H1 (cell line): ENCODE results near the gene SPSB1. TPM values are rescaled to one million over a fixed set of nuclear protein-coding genes. Genes with fewer than 3 reads are reported as not detected.

Experiments used
- CTCF ChIA-PET: fragments of 300-600 bp; sonication (Branson Sonifier 250); formaldehyde crosslinking; loops from one replicate; lab custom pipeline; 2021; ENCODE audit not compliant: partially characterized antibody; lab: Charles Lee
- POLR2A ChIA-PET: fragments of 300-600 bp; sonication (Branson Sonifier 250); formaldehyde crosslinking; loops from one replicate; lab custom pipeline; 2021; ENCODE audit warnings: inconsistent platforms; ENCODE audit not compliant: partially characterized antibody; lab: Charles Lee
- DNase-seq, 2 experiments: peaks; one replicate each; pipeline versions ENCODE4 v3.0.0 to v3.0.0-alpha.2; 2010 to 2022; ENCODE audit warnings: low spot score in 2 of 2, low read depth in 1 of 2, mixed read lengths in 1 of 2
- FAIRE-seq: peaks from 2 replicates; lab custom pipeline; 2011; peaks lifted over from hg19 to GRCh38; lab: Jason Lieb, UNC
- H2AFZ ChIP-seq: 2 replicates; pipeline ENCODE4 v1.8.1; 2012; ENCODE audit warnings: low read length, inconsistent platforms
- H2AK5ac ChIP-seq: 2 replicates; pipeline ENCODE4 v1.6.1; 2013; ENCODE audit warnings: low read depth, low read length
- H2BK120ac ChIP-seq: replicated peaks from 2 replicates; pipeline ENCODE3; 2013; ENCODE audit warnings: low read depth, low read length, inconsistent platforms
- H2BK12ac ChIP-seq: 2 replicates; pipeline ENCODE4 v1.6.1; 2013; ENCODE audit warnings: low read depth, low read length
- H2BK15ac ChIP-seq: 2 replicates; pipeline ENCODE4 v1.6.1; 2013; ENCODE audit warnings: low read length
- H2BK20ac ChIP-seq: 2 replicates; pipeline ENCODE4 v1.6.1; 2013; ENCODE audit warnings: low read length
- H2BK5ac ChIP-seq: 2 replicates; pipeline ENCODE4 v1.6.1; 2013; ENCODE audit warnings: low read depth, low read length
- H3K14ac ChIP-seq: 2 replicates; pipeline ENCODE4 v1.6.1; 2013; ENCODE audit warnings: inconsistent platforms; ENCODE audit not compliant: insufficient read length
- H3K18ac ChIP-seq: 2 replicates; pipeline ENCODE4 v1.6.1; 2013; ENCODE audit warnings: low read length; ENCODE audit errors: extremely low read depth
- H3K23ac ChIP-seq: 2 replicates; pipeline ENCODE4 v1.6.1; 2013; ENCODE audit warnings: inconsistent platforms; ENCODE audit not compliant: insufficient read length
- H3K23me2 ChIP-seq: 2 replicates; pipeline ENCODE4 v1.6.1; 2013; ENCODE audit warnings: low read depth, low read length
- H3K27ac ChIP-seq: 2 replicates; pipeline ENCODE4 v1.6.1; 2011; ENCODE audit warnings: low read depth, low read length, inconsistent platforms
- H3K27me3 ChIP-seq, 4 experiments: replicated peaks in 1 of 4; 1 replicate in 1 of 4; 2 replicates in 3 of 4; pipeline versions ENCODE4 v1.6.1 to v1.8.1; 2011 to 2013; ENCODE audit warnings: low read length in 3 of 4, mild to moderate bottlenecking in 3 of 4, inconsistent platforms in 2 of 4, mixed read lengths in 2 of 4, moderate library complexity in 1 of 4; ENCODE audit not compliant: control insufficient read depth in 3 of 4, insufficient read depth in 3 of 4; ENCODE audit errors: extremely low read depth in 1 of 4
- H3K36me3 ChIP-seq, 4 experiments: 2 replicates each; pipeline versions ENCODE4 v1.6.1 to v1.8.1; 2011 to 2013; ENCODE audit warnings: mild to moderate bottlenecking in 4 of 4, low read length in 3 of 4, moderate library complexity in 2 of 4, control low read depth in 1 of 4, inconsistent platforms in 1 of 4; ENCODE audit not compliant: insufficient read depth in 4 of 4, control insufficient read depth in 2 of 4
- H3K4ac ChIP-seq: replicated peaks from 2 replicates; pipeline ENCODE3; 2013; ENCODE audit warnings: low read length, low read depth, mixed read lengths, inconsistent platforms; ENCODE audit not compliant: insufficient read length
- H3K4me1 ChIP-seq, 4 experiments: replicated peaks in 1 of 4; 1 replicate in 1 of 4; 2 replicates in 3 of 4; pipeline versions ENCODE4 v1.6.1 to v1.8.1; 2011 to 2013; ENCODE audit warnings: low read length in 3 of 4, inconsistent platforms in 2 of 4, mixed read lengths in 1 of 4; ENCODE audit not compliant: insufficient read depth in 4 of 4, control insufficient read depth in 3 of 4
- H3K4me2 ChIP-seq, 2 experiments: 2 replicates each; pipeline versions ENCODE4 v1.6.1 to v1.8.1; 2011 to 2013; ENCODE audit warnings: low read depth in 2 of 2, low read length in 2 of 2, control low read depth in 1 of 2, inconsistent platforms in 1 of 2, mild to moderate bottlenecking in 1 of 2; ENCODE audit not compliant: insufficient read depth in 1 of 2
- H3K4me3 ChIP-seq, 4 experiments: fragments of 200-600, 300-600 bp in 1 of 4; sonication (generic), shearing (Covaris generic), sonication (Bioruptor Twin) in 1 of 4; 2 replicates each; pipeline versions ENCODE4 v1.5.1 to v1.8.1; 2011 to 2016; ENCODE audit warnings: low read length in 4 of 4, low read depth in 3 of 4, control low read depth in 2 of 4, inconsistent platforms in 2 of 4, mild to moderate bottlenecking in 2 of 4, mixed read lengths in 1 of 4, moderate library complexity in 1 of 4; ENCODE audit not compliant: insufficient read depth in 2 of 4; ENCODE audit errors: extremely low read depth in 1 of 4
- H3K56ac ChIP-seq: replicated peaks from 2 replicates; pipeline ENCODE3; 2013; ENCODE audit warnings: low read depth, mild to moderate bottlenecking, mixed read lengths, low read length, inconsistent platforms; ENCODE audit not compliant: insufficient read length
- H3K79me1 ChIP-seq: 2 replicates; pipeline ENCODE4 v1.6.1; 2013; ENCODE audit warnings: low read depth, low read length, control low read depth
- H3K79me2 ChIP-seq, 2 experiments: 2 replicates each; pipeline versions ENCODE4 v1.6.1 to v1.8.1; 2012 to 2013; ENCODE audit warnings: low read length in 2 of 2, mild to moderate bottlenecking in 2 of 2, inconsistent platforms in 1 of 2; ENCODE audit not compliant: insufficient read depth in 2 of 2, control insufficient read depth in 1 of 2
- H3K9ac ChIP-seq, 4 experiments: replicated peaks in 1 of 4; 1 replicate in 1 of 4; 2 replicates in 3 of 4; pipeline versions ENCODE4 v1.6.1 to v1.8.1; 2011 to 2013; ENCODE audit warnings: low read depth in 3 of 4, low read length in 3 of 4, control low read depth in 2 of 4, mild to moderate bottlenecking in 2 of 4, moderate library complexity in 2 of 4, inconsistent platforms in 1 of 4; ENCODE audit errors: extremely low read depth in 1 of 4
- H3K9me3 ChIP-seq, 2 experiments: 2 replicates each; pipeline versions ENCODE4 v1.6.1 to v1.8.1; 2012 to 2013; ENCODE audit warnings: mild to moderate bottlenecking in 2 of 2, moderate library complexity in 2 of 2, control low read depth in 1 of 2, inconsistent platforms in 1 of 2, low read depth in 1 of 2, low read length in 1 of 2, mixed read lengths in 1 of 2; ENCODE audit not compliant: insufficient read depth in 2 of 2
- H4K20me1 ChIP-seq, 2 experiments: replicated peaks in 1 of 2; 2 replicates each; pipeline versions ENCODE3 to v1.8.1; 2011 to 2013; ENCODE audit warnings: inconsistent platforms in 2 of 2, low read length in 2 of 2, mild to moderate bottlenecking in 1 of 2; ENCODE audit not compliant: insufficient read depth in 2 of 2, control insufficient read depth in 1 of 2
- H4K5ac ChIP-seq: 2 replicates; pipeline ENCODE4 v1.6.1; 2013; ENCODE audit warnings: low read length, low read depth, mixed read lengths, inconsistent platforms; ENCODE audit not compliant: insufficient read length
- H4K8ac ChIP-seq: 2 replicates; pipeline ENCODE4 v1.8.0; 2013; ENCODE audit warnings: mild to moderate bottlenecking, moderate library complexity, low read length, inconsistent platforms; ENCODE audit not compliant: insufficient read depth; ENCODE audit errors: extremely low read depth
- H4K91ac ChIP-seq: replicated peaks from 2 replicates; pipeline ENCODE3; 2013; ENCODE audit warnings: low read length, mixed read lengths, inconsistent platforms; ENCODE audit not compliant: insufficient read length
- CHD2 ChIP-seq: IDR thresholded peaks from 2 replicates; pipeline ENCODE4 v1.6.1; 2012; ENCODE audit warnings: low read length, improper control_type of control experiment
- CTCF ChIP-seq, 3 experiments: IDR thresholded peaks; 1 replicate in 2 of 3; 2 replicates in 1 of 3; pipeline versions ENCODE4 v1.5.1 to v1.6.1; 2011; ENCODE audit warnings: low read length in 3 of 3, mild to moderate bottlenecking in 3 of 3, inconsistent platforms in 2 of 3, low read depth in 1 of 3, moderate library complexity in 1 of 3; ENCODE audit not compliant: insufficient read depth in 1 of 3; ENCODE audit errors: control extremely low read depth in 1 of 3
- EGR1 ChIP-seq: IDR thresholded peaks from 2 replicates; pipeline ENCODE4 v1.6.1; 2011; ENCODE audit warnings: low read depth, low read length, borderline replicate concordance
- GABPA ChIP-seq: IDR thresholded peaks from 2 replicates; pipeline ENCODE4 v1.6.1; 2011; ENCODE audit warnings: mild to moderate bottlenecking, low read length, moderate library complexity, borderline replicate concordance; ENCODE audit not compliant: insufficient read depth
- MAX ChIP-seq: IDR thresholded peaks from 2 replicates; pipeline ENCODE4 v1.6.1; 2012; ENCODE audit warnings: inconsistent platforms
- POLR2A ChIP-seq, 2 experiments: IDR thresholded peaks; 1 replicate in 1 of 2; 2 replicates in 1 of 2; pipeline ENCODE4 v1.6.1; 2011; ENCODE audit warnings: low read depth in 2 of 2, low read length in 2 of 2, mild to moderate bottlenecking in 2 of 2; ENCODE audit errors: control extremely low read depth in 1 of 2
- POU5F1 ChIP-seq: IDR thresholded peaks from 2 replicates; pipeline ENCODE4 v1.6.1; 2011; ENCODE audit warnings: low read depth, mild to moderate bottlenecking, low read length, moderate library complexity
- SAP30 ChIP-seq: fragments of 300-600 bp; sonication (generic); IDR thresholded peaks from 2 replicates; pipeline ENCODE4 v1.7.1; 2012; ENCODE audit warnings: low read length, moderate library complexity, mild to moderate bottlenecking, inconsistent platforms; ENCODE audit not compliant: insufficient read depth, insufficient replicate concordance
- SIN3A ChIP-seq, 2 experiments: IDR thresholded peaks in 1 of 2; conservative IDR thresholded peaks in 1 of 2; 2 replicates each; pipeline ENCODE4 v1.6.1; 2011 to 2012; ENCODE audit warnings: low read length in 2 of 2, improper control_type of control experiment in 1 of 2, low read depth in 1 of 2, mild to moderate bottlenecking in 1 of 2
- SP4 ChIP-seq: IDR thresholded peaks from 2 replicates; pipeline ENCODE4 v1.6.1; 2012; ENCODE audit warnings: low read length, inconsistent platforms
- WGBS, 2 experiments: shearing (Covaris generic) in 1 of 2; methylation state at CpG; one replicate each; pipeline versions ENCODE4 v1.1.6 to v1.1.7; 2013 to 2015; ENCODE audit warnings: low lambda C conversion rate in 2 of 2, mixed read lengths in 2 of 2, inconsistent platforms in 1 of 2, low coverage in 1 of 2, missing lambda C conversion rate in 1 of 2; ENCODE audit not compliant: insufficient replicate concordance in 2 of 2, insufficient coverage in 1 of 2, insufficient read length in 1 of 2; ENCODE audit errors: extremely low coverage in 1 of 2, missing lambda C conversion rate in 1 of 2; 5-methylcytosine and 5-hydroxymethylcytosine counted together
- polyA plus RNA-seq, 7 experiments: library from polyadenylated mRNA; depleted of rRNA in 3 of 7; stranded (reverse) in 5 of 7; unstranded in 2 of 7; fragments of >200 nt in 5 of 7; fragments of 200-250 nt in 2 of 7; gene quantifications; 1 replicate in 5 of 7; 2 replicates in 1 of 7; 4 replicates in 1 of 7; pipeline versions ENCODE4 v1.2.1 to v1.2.3, GENCODE V29; 2011 to 2013; ENCODE audit warnings: missing spikeins in 2 of 7, mixed read lengths in 2 of 7
- total RNA-seq: library from RNA; stranded (reverse); fragmentation: NEBNext Ultra II Directional; extraction: Animal tissue kit (Norgen Biotek cat#: 25700); gene quantifications from 2 replicates; pipeline ENCODE4 v1.2.1, GENCODE V29; 2021

The SPSB1 gene
- total and polyA plus RNA-seq, 2 of the 8 experiments (the other 6 are each of a cell fraction or from before 2014, with no cell fraction given), result 5.3 to 6.4 TPM

GRCh38 chr1:9332513-9333143 lies 39.9 kb downstream of the SPSB1 start:
- Histone ChIP-seq H2BK20ac (no peak overlapping the region), H3K36me3 (no peaks in the 10 kb centered on the region), H4K20me1 (no peaks in the 10 kb centered on the region), H3K79me2 (no peaks in the 10 kb centered on the region), H3K14ac (no peak overlapping the region), H3K4me3 (no peak overlapping the region), H3K18ac (no peak overlapping the region), H3K56ac (no peak overlapping the region), H2AK5ac (no peak overlapping the region), H2BK12ac (0 out of 2 replicates have a peak overlapping the region, but pooled peaks have one; percentile 60), H3K23me2 (no peaks in the 10 kb centered on the region), H3K4me1 (peaks cover 0 to 2% (median 0%) of the 10 kb centered on the region in 4 experiments; a peak in 1 of 7 replicates), H3K9ac (no peak overlapping the region), H3K27me3 (no peaks in the 10 kb centered on the region), H2BK5ac (no peak overlapping the region), H4K5ac (no peak overlapping the region), H2AFZ (no peak overlapping the region), H4K8ac (no peak overlapping the region; the same call in 1 of the 2 replicates), H2BK120ac (no peak overlapping the region), H4K91ac (no peak overlapping the region), H3K4ac (no peak overlapping the region), H3K23ac (no peak overlapping the region), H3K4me2 (no peak overlapping the region), H3K27ac (no peak overlapping the region), H2BK15ac (0 out of 2 replicates have a peak overlapping the region, but pooled peaks have one; percentile 1), H3K9me3 (no peaks in the 10 kb centered on the region), H3K79me1 (peaks cover 4% of the 10 kb centered on the region; the same call in 1 of the 2 replicates)
- FAIRE-seq (no peak), DNase-seq (no peak)
- ChIA-PET POLR2A (no interaction called here), CTCF (interaction anchor here (1.0 kb wide), 1 partner anchor 123 kb away, joined by 4 read pairs; no protein-coding TSS in a partner anchor)
- 89% methylated on average over 12 of the region's 12 CpGs; no CpG with 5 or more reads in 1 of the 2 experiments for WGBS, 2 experiments
- TF ChIP-seq EGR1, result no peak
- TF ChIP-seq SP4, result no peak
- TF ChIP-seq GABPA, result no peak
- TF ChIP-seq MAX, result no peak
- TF ChIP-seq CHD2, result no peak
- no peak for TF ChIP-seq POU5F1
- TF ChIP-seq SAP30, result no peak
- no peak for TF ChIP-seq SIN3A (conservative IDR thresholded peaks at IDR 0.05 in 1 of 2, IDR thresholded peaks at IDR 0.05 in 1 of 2; ENCODE audit: low read depth in 1 of 2, low read length in 2 of 2)
- TF ChIP-seq POLR2A (IDR thresholded peaks at IDR 0.05; ENCODE audit: control extremely low read depth in 1 of 2, low read depth in 2 of 2, low read length in 2 of 2), result no peak
- no peak for TF ChIP-seq CTCF (IDR thresholded peaks at IDR 0.05; ENCODE audit: control extremely low read depth in 1 of 3, insufficient read depth in 1 of 3, low read depth in 1 of 3, low read length in 3 of 3)
